DOHH2 (cell line): ENCODE data around the gene TMOD2.

Experiments
- CTCF ChIP-seq: fragments of 200-600 bp; sonication (generic); IDR thresholded peaks from one replicate; pipeline ENCODE4 v1.5.1; 2014; ENCODE audit warnings: antibody characterized with exemption, mild to moderate bottlenecking, low read depth, low read length; ENCODE audit not compliant: poor library complexity, severe bottlenecking
- EZH2phosphoT487 ChIP-seq: fragments of 200-600 bp; sonication (generic); IDR thresholded peaks from 2 replicates; pipeline ENCODE4 v1.6.1; 2017; ENCODE audit warnings: borderline replicate concordance, mild to moderate bottlenecking, antibody characterized with exemption, low read length, moderate library complexity, mixed read lengths

- TF ChIP-seq CTCF (no peak), EZH2phosphoT487 (no peak)
These were observed 45.5 kb downstream of the TMOD2 start for GRCh38 chr15:51796847-51797401.
